Fibroblast of peridontal ligament (primary cell): ENCODE measurements around the gene SHROOM1.
A peak's percentile ranks its signal among the peaks of the same experiment; 100 is the strongest.
"Not testable (repeated sequence)": the region's sequence is repeated elsewhere in the genome, so short reads cannot be mapped to it uniquely, and the experiment has no call there.

Source experiments
- DNase-seq: peaks from one replicate; pipeline ENCODE4 v3.0.0-alpha.2; 2010; ENCODE audit errors: extremely low read depth

SHROOM1 gene

DNA sequence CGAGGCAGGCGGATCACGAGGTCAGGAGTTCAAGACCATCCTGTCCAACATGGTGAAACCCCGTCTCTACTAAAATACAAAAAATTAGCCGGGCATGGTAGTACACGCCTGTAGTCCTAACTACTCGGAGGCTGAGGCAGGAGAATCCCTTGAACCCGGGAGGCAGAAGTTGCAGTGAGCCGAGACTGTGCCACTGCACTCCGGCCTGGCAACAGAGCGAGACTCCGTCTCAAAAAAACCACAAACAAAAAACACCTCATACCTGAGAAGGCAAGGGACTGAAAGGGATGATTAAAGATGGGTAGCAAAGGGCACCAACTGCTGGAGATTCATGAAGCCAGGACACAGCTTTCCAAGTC, 23.7 kb downstream of the SHROOM1 start:
- DNase-seq: not testable (repeated sequence)

DNA sequence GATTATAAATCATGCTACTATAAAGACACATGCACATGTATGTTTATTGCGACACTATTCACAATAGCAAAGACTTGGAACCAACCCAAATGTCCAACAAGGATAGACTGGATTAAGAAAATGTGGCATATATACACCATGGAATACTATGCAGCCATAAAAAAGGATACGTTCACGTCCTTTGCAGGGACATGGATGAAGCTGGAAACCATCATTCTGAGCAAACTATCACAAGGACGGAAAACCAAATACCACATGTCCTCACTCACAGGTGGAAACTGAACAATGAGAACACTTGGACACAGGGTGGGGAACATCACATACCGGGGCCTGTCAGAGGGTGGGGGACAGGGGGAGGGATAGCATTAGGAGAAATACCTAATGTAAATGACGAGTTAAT, 24.6 kb downstream of the SHROOM1 start:
- not testable (repeated sequence) for DNase-seq

- not testable (repeated sequence) for DNase-seq
Observed at GRCh38 chr5:132804219-132804618, 26.2 kb downstream of the SHROOM1 start.

DNA sequence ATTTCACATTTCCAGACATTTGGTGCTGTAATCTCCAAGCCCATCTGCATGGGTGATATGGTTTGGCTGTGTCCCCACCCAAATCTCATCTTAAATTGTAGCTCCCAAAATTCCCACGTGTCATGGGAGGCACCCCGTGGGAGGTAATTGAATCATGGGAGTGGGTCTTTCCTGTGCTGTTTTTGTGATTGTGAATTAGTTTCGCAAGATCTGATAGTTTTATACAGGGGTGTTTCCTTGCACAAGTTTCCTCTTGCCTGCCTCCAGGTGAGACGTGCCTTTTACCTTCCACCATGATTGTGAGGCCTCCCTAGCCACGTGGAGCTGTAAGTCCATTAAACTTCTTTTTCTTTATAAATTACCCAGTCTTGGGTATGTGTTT, 27.8 kb downstream of the SHROOM1 start:
- not testable (repeated sequence) for DNase-seq

- no peak for DNase-seq
Observed at GRCh38 chr5:132802044-132802684, 28.3 kb downstream of the SHROOM1 start.

DNA sequence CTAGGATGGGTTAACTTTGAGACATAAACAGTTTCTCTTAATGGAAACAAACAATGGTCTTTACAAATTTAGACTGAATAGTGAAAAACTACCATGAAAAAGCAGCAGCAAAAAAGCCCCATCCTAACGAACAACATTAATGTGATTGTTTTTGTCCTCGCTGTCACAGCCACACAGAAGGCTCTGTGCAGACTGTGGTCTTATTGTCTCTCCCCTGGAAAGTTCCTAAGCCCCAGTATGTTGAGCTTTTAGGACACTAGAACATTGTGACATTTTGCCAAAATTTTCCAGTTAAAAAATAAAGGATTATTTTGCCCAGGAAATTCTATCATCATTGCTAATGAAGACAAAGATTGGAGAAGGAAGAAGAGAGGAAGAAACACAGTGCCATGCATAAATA, 29.9 kb downstream of the SHROOM1 start:
- DNase-seq: no peak

DNA sequence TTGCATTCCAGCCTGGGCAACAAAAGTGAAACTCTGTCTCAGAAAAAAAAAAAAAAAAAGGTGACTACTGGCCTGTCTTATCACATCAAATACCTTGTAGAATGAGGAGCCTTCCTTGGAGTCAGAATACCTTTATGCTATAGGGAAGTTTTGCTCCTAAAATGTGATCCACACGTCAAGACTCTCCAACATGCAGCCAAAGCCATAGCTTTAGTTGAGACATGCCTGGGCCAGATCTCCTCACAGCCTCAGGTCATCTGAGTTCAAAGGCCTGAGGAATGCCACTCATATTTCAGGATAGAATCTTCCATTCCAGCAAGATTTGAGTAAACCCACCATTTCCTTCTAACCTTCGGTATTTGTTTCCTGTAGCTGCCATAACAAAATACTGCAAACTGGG, 31.1 kb downstream of the SHROOM1 start:
- no peak for DNase-seq

GRCh38 chr5:132797651-132798050, 32.8 kb downstream of the SHROOM1 start:
- peak; percentile 67 for DNase-seq

- DNase-seq: no peak
Observed at GRCh38 chr5:132791026-132791425, 39.4 kb downstream of the SHROOM1 start.

DNA sequence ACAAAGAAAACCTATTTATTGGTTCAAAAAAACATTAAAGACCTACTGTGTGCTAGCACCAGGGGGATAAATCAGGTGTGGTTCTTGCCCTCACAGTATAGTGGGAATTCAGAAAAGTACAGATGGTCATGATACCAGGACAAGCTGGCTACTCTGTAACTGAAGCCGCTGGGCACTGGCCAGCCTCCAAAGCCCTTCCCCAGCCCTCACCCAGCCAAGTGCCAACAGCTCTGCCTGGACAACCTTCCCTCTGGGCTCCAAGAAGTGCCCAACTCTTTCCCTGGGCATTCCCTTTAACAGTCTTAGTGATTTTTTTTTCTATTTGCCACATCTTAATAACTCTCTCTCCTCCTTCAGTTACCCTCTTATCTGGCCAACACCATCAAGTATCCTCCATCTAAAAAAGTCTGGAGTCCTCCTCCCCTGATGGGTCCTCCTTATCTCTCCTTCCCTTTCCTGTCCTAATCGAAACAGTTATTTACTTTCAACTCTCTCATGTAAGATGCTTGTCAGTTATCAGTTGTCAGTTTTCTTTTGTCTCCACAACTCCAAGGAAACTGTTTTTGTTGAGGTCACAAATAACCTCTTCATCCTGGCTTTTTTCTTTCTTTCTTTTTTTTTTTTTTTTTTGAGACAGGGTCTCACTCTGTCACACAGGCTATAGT, 40.1 kb downstream of the SHROOM1 start:
- DNase-seq: no peak

DNA sequence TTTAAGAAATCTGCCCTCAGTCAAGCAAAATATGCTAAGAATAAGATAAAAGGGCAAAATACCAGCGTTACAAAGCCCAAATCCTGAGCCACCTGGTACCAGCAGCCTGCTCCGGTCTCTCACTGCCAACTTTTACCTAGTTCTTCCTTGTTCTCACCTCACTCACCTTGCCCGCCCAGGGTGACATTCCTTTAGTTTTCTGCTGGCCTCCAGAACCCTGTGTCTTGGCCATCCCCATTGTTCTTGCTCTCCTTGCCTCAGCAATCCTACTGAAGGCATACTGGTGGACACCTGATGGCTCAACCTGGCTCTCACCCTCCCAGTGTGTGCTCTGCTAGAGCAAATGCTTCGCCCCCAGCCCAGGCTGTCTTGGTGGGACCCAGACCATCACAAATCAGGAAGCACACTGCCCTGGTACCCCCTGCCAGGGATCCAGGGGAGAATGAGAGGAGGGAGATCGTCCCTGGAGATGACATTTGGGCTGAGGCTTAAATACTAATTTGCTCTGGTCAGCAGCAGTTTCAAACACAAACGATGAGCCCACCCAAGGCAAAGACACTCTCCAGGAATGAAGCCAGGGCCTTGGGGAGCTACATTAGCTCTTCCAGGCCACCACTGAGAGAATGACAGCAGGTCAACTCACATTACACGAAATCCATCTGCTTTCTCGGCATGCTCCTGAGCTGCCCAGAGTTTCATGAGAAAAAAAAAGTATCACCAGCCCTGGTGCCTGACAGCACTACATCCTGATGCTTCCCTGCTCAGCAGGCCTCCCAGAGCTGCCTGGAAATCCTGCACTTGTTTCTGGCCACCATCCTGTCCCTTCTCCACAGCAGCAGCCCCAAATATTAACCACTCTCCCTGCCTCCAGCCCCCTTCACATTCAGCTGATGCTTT, 41.2 kb downstream of the SHROOM1 start:
- DNase-seq: no peak

GRCh38 chr5:132788508-132788907, 41.9 kb downstream of the SHROOM1 start:
- DNase-seq: no peak

DNA sequence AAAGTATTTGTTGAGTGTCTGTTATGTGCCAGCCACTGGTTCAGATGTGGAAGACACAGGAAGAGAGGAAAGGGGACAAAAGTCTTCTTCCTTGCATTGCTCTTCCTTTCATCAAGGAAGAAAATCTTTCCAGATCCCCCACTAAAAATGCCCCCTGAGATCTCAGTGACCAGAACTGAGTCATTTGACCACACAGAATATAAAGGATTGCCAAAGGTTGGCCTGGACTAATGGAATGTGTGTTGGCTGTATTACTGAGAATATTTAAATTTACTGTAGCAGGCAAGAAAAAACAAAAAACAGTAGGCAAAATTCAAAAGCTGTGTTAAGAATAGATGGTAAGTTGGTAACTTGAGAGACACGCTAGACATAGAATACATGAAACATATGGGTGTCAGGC, 43.4 kb downstream of the SHROOM1 start:
- peak; percentile 80 for DNase-seq

DNA sequence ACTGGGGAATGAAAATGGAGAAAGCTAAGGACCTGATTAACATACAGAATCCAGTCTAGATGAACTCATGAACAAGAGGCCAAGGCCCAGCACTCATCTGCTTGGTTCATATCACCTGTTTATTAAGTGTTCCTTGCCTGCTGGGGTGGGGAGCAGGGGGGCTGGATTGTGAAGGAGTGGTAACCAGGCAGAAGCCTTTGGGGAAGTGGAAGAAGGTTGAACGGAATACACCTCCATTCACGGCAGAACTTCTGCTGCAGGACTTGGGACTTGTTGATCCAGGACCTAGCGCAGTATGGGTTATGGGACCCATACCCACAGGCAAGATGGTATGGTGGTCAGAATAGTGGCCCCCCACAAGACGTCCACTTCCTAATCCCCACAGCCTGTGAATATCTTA, 44.6 kb downstream of the SHROOM1 start:
- no peak for DNase-seq

- peak; percentile 55 for DNase-seq
Observed at GRCh38 chr5:132785365-132785764, 45.1 kb downstream of the SHROOM1 start.

GRCh38 chr5:132782101-132782500, 48.3 kb downstream of the SHROOM1 start:
- peak; percentile 35 for DNase-seq

DNA sequence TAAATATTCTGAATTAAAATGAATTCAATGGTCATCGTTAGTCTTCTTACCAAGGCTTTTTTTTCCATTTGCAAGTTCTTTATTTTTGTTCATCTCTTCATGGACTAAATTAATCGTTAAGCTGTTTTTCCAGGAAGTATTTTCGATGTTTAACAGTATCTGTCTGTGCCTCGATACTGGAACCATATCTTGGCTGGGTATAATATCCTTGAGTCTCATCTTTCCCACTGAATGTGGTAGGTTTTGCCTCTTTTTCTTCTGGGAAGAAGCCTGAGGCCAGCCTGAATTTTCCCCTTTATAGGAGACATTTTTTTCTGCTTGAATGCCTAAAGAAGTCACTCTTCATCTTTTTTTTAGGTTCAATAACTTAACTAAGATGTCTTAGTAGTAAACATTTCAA, 49.4 kb downstream of the SHROOM1 start:
- DNase-seq: no peak

- DNase-seq: no peak
Observed at GRCh38 chr5:132780577-132780976, 49.9 kb downstream of the SHROOM1 start.

GRCh38 chr5:132779961-132780360, 50.5 kb downstream of the SHROOM1 start:
- DNase-seq: no peak

DNA sequence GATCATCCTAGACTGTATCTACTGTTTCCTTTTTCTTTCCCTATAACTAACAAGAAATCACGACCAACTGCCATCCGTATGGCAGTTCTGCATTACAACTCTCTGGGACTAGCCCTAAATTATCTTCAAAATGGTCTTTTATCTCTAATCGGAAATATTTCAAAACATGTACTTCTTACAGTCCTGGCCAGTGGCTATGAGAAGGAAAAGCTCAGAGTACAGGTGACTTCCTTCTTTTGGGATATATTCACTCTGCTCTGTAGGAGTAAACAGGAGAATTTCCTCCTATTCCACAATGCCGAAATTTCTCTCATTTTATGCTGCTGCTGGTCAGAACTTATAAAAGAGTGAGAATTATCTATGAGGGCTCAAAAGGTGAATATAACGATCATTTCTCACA, 51.6 kb downstream of the SHROOM1 start:
- DNase-seq: no peak

GRCh38 chr5:132778129-132778528, 52.3 kb downstream of the SHROOM1 start:
- no peak for DNase-seq

GRCh38 chr5:132777209-132778069, 53.0 kb downstream of the SHROOM1 start, which contains the start of gene SEPTIN8:
Gene SEPTIN8, minus strand, starts transcription at chr5:132777239. Its CDS starts 102 bp downstream, at chr5:132777137.
- peak; percentile 33 for DNase-seq
